HG03175 (cell line): ENCODE data around the gene ODAPH.
"Not testable (repeated sequence)": the region's sequence is repeated elsewhere in the genome, so short reads cannot be mapped to it uniquely, and the experiment has no call there.

Experiments
- ATAC-seq: cut with Tn5 transposase; IDR thresholded peaks from one replicate; pipeline ENCODE4 v1.9.1; 2021; ENCODE audit warnings: mild to moderate bottlenecking, moderate library complexity; ENCODE audit not compliant: unreplicated experiment

Gene ODAPH

GRCh38 chr4:75555294-75556164, at the start of gene ODAPH:
TSS of gene ODAPH (plus strand) at chr4:75556066. CDS start at chr4:75556083, 17 bp downstream.
- peak; percentile 91 for ATAC-seq

- not testable (repeated sequence) for ATAC-seq
Measured at GRCh38 chr4:75509592-75509991, 46.3 kb upstream of the ODAPH start.

DNA sequence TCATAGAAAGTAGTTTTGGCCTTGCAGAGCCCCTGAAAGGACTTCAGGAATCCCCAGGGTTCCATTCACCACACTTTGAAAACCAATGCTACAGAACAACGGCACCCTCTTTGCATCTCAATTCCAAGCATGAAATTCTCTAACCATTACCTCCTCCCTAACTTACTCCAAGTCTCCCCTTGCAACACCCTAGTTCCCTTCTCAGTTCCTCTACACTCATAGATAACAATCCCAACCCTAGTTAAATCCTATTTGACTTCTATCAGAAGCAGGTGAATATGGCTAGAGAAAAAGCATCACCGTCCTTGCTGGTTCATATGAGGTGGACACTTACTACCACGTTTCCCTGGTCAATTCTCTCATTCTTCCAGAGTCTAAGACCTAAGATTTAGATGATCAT, 44.0 kb upstream of the ODAPH start:
- no peak for ATAC-seq

GRCh38 chr4:75512386-75513211, 43.3 kb upstream of the ODAPH start:
- peak; percentile 27 for ATAC-seq

- no peak for ATAC-seq
Measured at GRCh38 chr4:75513526-75514130, 42.2 kb upstream of the ODAPH start.

DNA sequence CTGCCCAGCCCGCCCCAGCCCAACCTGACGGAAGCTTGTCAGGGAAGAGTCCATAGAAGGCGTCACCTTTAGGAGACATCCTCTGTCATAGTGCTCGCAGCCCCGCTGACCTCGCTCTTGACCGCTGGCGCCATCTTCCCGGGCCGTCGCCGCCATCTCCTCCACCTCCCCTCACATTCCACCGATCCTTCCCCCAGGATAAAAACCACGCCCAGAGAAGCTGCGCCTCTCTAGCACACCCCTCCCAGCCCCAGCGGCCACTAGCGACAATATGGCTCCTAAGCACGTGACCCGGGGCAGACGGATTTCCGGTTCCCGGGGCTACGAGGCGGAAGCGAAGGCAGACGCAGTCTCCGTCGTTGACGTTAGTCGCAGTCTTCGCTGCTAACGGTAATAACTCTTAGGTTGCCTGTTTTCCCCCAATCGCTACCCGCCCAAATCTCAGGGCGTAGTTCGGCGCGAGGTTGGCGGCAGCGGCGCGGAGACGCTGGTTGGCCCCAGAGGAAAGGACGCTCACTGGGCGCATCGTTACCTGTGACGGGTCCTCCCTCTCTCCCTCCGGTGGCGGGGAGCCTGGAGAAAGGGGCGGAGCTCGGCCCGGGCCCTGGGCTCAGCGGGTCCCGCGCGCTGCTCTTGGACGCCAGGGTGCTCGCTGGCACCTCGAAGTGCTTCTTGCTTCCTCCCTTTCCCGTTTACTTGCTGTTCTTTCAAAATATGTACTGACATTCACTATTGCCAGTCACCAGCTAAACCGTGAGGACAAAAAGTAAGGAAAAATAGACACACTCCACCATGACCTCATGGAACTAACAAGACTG, 41.5 kb upstream of the ODAPH start, which contains the start of the genes RCHY1 and THAP6:
Gene RCHY1, minus strand, starts transcription at position 273 of the 818 bp plus-strand sequence. Its CDS starts 117 bp downstream, at position 156.
Gene THAP6, plus strand, starts transcription at position 343 of the 818 bp plus-strand sequence. CDS start 980 bp downstream, outside the sequence.
- ATAC-seq = peak; percentile 92

- ATAC-seq = peak; percentile 1
Measured at GRCh38 chr4:75514949-75515612, 40.8 kb upstream of the ODAPH start.

DNA sequence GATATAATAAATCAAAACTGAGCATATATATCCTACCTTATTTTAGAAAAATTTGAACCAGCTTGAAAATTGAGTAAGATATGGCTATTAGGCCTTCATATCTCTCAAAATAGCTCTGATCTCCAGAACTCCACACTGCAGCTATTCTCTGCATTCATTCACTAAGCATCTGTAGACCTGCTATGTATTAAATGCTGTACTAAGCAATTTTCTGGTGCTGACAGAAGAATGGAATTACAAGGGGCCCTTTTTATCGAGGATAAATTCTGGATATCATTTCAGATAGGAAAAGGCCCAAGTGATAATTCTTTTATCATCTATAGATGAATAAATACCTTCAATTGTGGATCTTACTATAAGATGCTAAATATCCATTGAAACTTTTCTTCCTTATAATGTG, 39.7 kb upstream of the ODAPH start:
- ATAC-seq = no peak

- ATAC-seq = not testable (repeated sequence)
Measured at GRCh38 chr4:75519452-75519851, 36.4 kb upstream of the ODAPH start.

- no peak for ATAC-seq
Measured at GRCh38 chr4:75525086-75525485, 30.8 kb upstream of the ODAPH start.

DNA sequence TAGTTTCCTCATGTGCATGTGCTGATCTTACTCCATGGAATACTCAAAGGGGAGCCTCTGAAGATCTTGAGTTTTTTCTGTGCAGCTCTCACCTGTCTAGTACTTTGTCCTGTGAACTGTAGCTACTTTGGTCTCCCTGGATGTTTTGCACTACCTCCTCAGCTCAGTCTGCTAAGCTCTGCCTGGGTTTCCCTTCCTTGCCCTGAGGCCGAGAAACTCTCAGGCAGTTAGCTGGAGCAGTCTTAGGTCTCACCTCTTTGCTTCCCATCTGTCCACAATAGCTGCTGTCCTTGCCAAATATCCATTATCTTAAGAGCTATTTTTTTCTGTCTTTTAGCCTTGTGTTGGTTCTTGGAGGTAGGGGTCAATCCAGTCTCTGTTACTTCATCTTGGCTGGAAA, 30.0 kb upstream of the ODAPH start:
- no peak for ATAC-seq

DNA sequence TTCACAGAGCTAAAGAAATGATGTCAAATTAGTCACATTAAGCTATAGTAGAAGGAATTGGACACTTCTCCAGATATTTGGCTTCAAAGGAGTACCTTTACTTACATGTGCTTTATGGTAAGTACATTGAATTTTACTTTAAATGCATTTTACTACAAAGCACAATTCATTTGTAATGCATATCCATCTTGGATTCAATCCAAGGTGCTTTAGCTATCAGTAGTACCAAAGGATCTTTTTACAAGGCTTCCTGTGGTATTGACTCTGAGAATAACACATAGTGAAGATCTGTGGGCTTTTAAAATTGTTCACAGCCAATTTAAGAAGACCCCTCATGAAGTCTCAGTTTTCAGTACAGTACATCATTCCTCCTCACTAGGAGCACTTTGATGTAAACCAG, 28.4 kb upstream of the ODAPH start:
- ATAC-seq = no peak

DNA sequence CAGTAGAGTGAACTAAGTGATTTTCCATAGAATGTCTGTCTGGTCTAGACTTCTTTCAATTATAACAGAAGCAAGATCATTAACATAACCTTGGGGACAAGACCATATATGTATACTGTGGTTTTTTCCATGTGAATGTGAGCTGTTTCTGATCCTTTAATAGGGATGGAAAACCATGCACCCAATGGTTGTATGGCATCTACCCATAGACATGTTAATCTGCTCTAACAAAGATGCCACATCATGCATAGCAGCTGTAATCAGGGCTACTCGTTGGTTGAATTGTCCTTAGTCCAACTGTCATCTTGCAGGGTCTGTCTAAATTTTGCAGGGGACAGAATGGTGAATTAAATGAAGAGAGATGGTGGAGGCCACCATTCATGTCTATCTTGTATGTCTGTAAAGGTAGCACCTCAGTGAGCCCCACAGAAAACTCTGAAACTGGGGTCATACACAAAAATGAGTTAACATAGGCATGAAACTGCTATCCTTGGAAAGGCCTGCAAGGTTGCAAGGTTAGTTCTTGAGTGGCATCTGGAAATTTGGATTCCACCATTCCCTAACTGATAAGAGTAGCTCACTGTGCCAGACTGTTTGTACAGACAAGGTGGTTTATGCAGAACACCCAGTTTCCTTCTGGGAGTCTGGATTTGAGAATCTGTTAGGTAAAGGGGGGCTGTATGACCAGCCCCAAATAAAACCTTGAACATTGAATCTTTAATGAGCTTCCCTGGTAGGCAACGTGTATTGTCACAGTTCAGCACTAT, 25.1 kb upstream of the ODAPH start:
- no peak for ATAC-seq

DNA sequence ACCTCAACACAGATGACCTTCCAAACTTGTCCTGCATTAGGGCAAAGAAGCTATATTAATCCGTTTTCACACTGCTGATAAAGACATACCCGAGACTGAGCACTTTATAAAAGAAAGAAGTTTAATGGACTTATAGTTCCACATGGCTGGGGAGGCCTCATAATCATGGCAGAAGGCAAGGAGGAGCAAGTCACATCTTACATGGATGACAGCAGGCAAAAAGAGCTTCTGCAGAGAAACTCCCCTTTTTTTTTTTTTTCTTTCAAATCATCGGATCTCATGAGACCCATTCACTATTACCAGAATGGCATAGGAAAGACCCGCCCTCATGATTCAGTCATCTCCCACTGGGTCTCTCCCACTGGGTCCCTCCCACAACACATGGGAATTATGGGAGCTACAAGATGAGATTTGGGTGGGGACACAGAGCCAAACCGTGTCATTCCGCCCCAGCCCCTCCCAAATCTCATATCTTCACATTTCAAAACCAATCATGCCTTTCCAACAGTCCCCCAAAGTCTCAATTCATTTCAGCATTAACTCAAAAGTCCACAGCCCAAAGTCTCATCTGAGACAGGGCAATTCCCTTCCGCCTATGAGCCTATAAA, 24.2 kb upstream of the ODAPH start:
- not testable (repeated sequence) for ATAC-seq

GRCh38 chr4:75533339-75533887, 22.5 kb upstream of the ODAPH start:
- not testable (repeated sequence) for ATAC-seq

DNA sequence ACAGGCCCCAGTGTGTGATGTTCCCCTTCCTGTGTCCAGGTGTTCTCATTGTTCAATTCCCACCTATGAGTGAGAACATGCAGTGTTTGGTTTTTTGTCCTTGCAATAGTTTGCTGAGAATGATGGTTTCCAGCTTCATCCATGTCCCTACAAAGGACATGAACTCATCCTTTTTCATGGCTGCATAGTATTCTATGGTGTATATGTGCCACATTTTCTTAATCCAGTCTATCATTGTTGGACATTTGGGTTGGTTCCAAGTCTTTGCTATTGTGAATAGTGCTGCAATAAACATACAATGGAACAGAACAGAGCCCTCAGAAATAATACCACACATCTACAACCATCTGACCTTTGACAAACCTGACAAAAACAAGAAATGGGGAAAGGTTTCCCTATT, 21.9 kb upstream of the ODAPH start:
- ATAC-seq = not testable (repeated sequence)

DNA sequence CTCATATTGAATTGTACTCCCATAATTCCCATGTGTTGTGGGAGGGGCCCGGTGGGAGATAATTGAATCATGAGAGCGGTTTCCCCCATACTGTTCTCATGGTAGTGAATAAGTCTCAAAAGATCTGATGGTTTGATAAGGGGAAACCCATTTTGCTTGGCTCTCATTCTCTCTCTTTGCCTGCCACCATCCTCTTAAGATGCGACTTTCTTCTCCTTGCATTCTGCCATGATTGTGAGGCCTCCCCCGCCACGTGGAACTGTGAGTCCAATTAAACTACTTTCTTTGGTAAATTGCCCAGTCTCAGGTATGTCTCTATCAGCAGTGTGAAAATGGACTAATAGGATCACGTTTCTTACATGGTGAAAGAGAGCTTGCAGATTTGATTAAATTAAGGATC, 18.6 kb upstream of the ODAPH start:
- not testable (repeated sequence) for ATAC-seq

GRCh38 chr4:75542824-75543223, 13.0 kb upstream of the ODAPH start:
- no peak for ATAC-seq
